Measurements from ENCODE around the gene IMMP2L. TPM values are rescaled to one million over a fixed set of nuclear protein-coding genes. Genes with fewer than 3 reads are reported as not detected.

Gene IMMP2L
- polyA plus RNA-seq, 1 donor (not counting 4 experiments of a cell fraction or from before 2014, with no cell fraction given), result 14.1 TPM

DNA sequence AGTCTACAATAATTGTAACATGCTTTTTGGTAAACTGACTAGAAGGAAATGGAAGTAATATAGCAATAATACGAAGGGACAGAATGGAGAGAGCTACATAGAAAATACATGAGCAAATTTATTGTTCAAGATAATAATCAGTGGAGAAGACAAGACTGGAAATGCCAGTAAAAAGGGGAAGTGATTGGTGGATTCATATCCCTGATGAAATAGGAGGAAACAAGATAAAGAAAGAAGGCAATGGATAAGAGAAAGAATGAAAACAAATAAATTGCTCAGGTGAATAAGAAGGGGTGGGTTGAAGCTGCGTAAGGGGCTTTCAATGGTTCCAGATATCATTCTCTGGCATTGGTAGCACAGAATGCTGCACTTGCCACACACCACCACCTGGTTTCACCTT is 335.5 kb downstream of the IMMP2L start:
- peaks cover 3% of the 10 kb centered on the region for H3K4me1 ChIP-seq (ENCODE audit: control insufficient read depth, extremely low read depth, insufficient read depth, low read length)
- no peaks in the 10 kb centered on the region for H3K79me2 ChIP-seq (ENCODE audit: control insufficient read depth, insufficient read depth, low read length)
- no peaks in the 10 kb centered on the region for H3K36me3 ChIP-seq (ENCODE audit: control insufficient read depth in 2 of 2, extremely low read depth in 1 of 2, insufficient read depth in 2 of 2, low read length in 2 of 2)
- no peaks in the 10 kb centered on the region for H4K20me1 ChIP-seq (ENCODE audit: control insufficient read depth, extremely low read depth, insufficient read depth, low read length)
- TF ChIP-seq, protein P1, sequence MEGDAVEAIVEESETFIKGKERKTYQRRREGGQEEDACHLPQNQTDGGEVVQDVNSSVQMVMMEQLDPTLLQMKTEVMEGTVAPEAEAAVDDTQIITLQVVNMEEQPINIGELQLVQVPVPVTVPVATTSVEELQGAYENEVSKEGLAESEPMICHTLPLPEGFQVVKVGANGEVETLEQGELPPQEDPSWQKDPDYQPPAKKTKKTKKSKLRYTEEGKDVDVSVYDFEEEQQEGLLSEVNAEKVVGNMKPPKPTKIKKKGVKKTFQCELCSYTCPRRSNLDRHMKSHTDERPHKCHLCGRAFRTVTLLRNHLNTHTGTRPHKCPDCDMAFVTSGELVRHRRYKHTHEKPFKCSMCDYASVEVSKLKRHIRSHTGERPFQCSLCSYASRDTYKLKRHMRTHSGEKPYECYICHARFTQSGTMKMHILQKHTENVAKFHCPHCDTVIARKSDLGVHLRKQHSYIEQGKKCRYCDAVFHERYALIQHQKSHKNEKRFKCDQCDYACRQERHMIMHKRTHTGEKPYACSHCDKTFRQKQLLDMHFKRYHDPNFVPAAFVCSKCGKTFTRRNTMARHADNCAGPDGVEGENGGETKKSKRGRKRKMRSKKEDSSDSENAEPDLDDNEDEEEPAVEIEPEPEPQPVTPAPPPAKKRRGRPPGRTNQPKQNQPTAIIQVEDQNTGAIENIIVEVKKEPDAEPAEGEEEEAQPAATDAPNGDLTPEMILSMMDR (optimal IDR thresholded peaks at IDR 0.05 in 1 of 3, IDR thresholded peaks at IDR 0.05 in 1 of 3, conservative IDR thresholded peaks at IDR 0.05 in 1 of 3; ENCODE audit: extremely low read depth in 1 of 3, insufficient read depth in 2 of 3, low read length in 3 of 3), result no peak
- TF ChIP-seq EZH2 (IDR thresholded peaks at IDR 0.05; ENCODE audit: low read length), result no peak
- H3K27me3 ChIP-seq (ENCODE audit: control insufficient read depth, extremely low read depth, insufficient read depth, low read length), result no peaks in the 10 kb centered on the region
- no peaks in the 10 kb centered on the region for H3K9me1 ChIP-seq (ENCODE audit: control insufficient read depth, extremely low read depth, insufficient read depth, low read length)
- FAIRE-seq (no peak), DNase-seq (ENCODE audit: low read depth, low spot score) (no peak)
- dilution Hi-C loops (cut with MboI; ENCODE audit: extremely low pct_ligation_motif_present, low sequenced_read_pairs), result no loop called here
- H3K27ac ChIP-seq (ENCODE audit: control insufficient read depth, insufficient read depth, low read length), result no peak overlapping the region
- H3K9me3 ChIP-seq (ENCODE audit: control insufficient read depth, low read depth, low read length), result no peaks in the 10 kb centered on the region
- H3K4me3 ChIP-seq (ENCODE audit: control insufficient read depth in 2 of 3, extremely low read depth in 1 of 3, insufficient read depth in 2 of 3, low read depth in 1 of 3, low read length in 3 of 3), result no peak overlapping the region
- H3K4me2 ChIP-seq (ENCODE audit: control insufficient read depth, extremely low read depth, insufficient read depth, low read depth, low read length), result no peak overlapping the region
- no peak overlapping the region for H3K9ac ChIP-seq (ENCODE audit: control insufficient read depth, extremely low read depth, insufficient read depth, low read length)
- no peak overlapping the region for H2AFZ ChIP-seq (ENCODE audit: control insufficient read depth, low read length)

DNA sequence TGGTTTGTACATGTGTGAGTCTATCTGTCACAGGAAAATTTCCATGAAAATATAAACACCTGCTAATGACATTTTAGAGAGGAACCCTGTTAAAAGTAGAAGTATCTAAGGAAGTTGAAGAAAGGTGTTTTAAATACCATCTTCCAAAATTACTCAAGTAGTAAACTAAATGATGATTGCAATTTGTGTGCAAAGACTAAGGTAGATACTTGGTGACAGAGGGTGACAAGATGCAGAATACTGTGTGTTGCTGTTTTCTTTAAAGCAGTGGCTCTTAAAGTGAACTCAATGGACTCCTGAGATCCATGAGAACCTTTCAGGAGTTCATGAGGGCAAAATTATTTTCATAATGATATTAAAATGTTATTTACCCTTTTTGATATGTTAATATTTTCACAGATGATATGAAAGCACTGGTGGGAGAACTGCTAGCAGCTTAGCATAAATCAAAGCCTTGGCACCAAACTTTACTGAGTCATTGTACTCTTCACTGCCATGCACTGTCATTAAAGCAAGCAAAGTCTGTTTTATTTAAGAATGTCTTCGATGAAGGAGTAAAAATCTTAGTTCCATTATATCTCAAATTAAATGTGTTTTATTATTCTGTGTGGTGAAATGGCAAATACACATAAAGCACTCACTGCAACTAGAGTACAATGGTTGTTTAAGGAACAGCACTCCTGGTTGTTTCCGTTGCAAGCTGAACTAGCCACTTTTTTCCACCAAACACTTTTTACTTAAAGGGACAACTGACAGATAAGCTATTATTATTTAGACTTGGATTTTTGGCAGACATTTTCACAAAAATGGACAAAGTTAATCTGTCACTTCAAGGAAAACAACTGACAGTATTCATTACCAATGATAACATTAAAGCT is 337.7 kb downstream of the IMMP2L start:
- TF ChIP-seq, protein P1 (optimal IDR thresholded peaks at IDR 0.05 in 1 of 3, IDR thresholded peaks at IDR 0.05 in 1 of 3, conservative IDR thresholded peaks at IDR 0.05 in 1 of 3; ENCODE audit: extremely low read depth in 1 of 3, insufficient read depth in 2 of 3, low read length in 3 of 3), result no peak
- no peak for TF ChIP-seq EZH2 (IDR thresholded peaks at IDR 0.05; ENCODE audit: low read length)
- no peak overlapping the region for H2AFZ ChIP-seq (ENCODE audit: control insufficient read depth, low read length)
- H3K9me3 ChIP-seq (ENCODE audit: control insufficient read depth, low read depth, low read length), result no peaks in the 10 kb centered on the region

More for the DNA sequence above, 337.7 kb downstream of the IMMP2L start:
- Histone ChIP-seq H3K27ac (ENCODE audit: control insufficient read depth, insufficient read depth, low read length) (no peak overlapping the region), H3K4me3 (ENCODE audit: control insufficient read depth in 2 of 3, extremely low read depth in 1 of 3, insufficient read depth in 2 of 3, low read depth in 1 of 3, low read length in 3 of 3) (no peak overlapping the region), H3K4me1 (ENCODE audit: control insufficient read depth, extremely low read depth, insufficient read depth, low read length) (peaks cover 3% of the 10 kb centered on the region), H3K79me2 (ENCODE audit: control insufficient read depth, insufficient read depth, low read length) (no peaks in the 10 kb centered on the region), H3K27me3 (ENCODE audit: control insufficient read depth, extremely low read depth, insufficient read depth, low read length) (no peaks in the 10 kb centered on the region), H3K36me3 (ENCODE audit: control insufficient read depth in 2 of 2, extremely low read depth in 1 of 2, insufficient read depth in 2 of 2, low read length in 2 of 2) (no peaks in the 10 kb centered on the region), H3K9me1 (ENCODE audit: control insufficient read depth, extremely low read depth, insufficient read depth, low read length) (no peaks in the 10 kb centered on the region), H3K9ac (ENCODE audit: control insufficient read depth, extremely low read depth, insufficient read depth, low read length) (no peak overlapping the region), H4K20me1 (ENCODE audit: control insufficient read depth, extremely low read depth, insufficient read depth, low read length) (no peaks in the 10 kb centered on the region), H3K4me2 (ENCODE audit: control insufficient read depth, extremely low read depth, insufficient read depth, low read depth, low read length) (no peak overlapping the region)
- DNase-seq (ENCODE audit: low read depth, low spot score), result no peak
- no peak for FAIRE-seq
- dilution Hi-C loops (cut with MboI; ENCODE audit: extremely low pct_ligation_motif_present, low sequenced_read_pairs), result no loop called here

All from keratinocyte (primary cell).